Stimulated activated CD8-positive, alpha-beta memory T cell treated with anti-CD3 and anti-CD28 coated beads, Interleukin-12 subunit alpha, Interleukin-12 subunit beta, amount 100 ng/mL, for 1 hour (primary cell): Measurements from ENCODE around the gene XDH.

Source experiments
- DNase-seq: peaks from one replicate; pipeline ENCODE4 v3.0.0-alpha.2; 2020; ENCODE audit warnings: low read depth

XDH gene

DNA sequence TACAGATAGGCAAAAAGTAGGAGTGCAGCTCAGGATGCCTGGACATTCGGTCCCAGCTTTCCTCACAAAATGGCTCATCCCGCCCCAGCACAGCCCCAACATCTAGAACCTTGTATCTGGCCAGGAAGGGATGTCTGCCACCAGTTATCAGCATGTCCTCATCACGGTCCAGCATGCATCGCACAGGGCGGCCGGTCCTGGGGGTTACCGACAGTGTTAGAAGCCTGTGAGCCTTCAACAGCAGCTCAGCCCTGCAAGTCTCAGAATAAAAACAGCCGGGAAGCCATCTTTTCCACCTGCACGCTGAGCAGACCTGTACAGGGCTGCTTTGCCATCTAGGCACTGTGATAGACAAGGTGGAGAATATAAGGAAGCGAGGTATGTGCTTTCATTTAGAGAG lies 49.2 kb downstream of the XDH start:
- DNase-seq: no peak

- DNase-seq: no peak
Observed at GRCh38 chr2:31363956-31364750, 50.4 kb downstream of the XDH start.

- DNase-seq: no peak
Observed at GRCh38 chr2:31362581-31362980, 52.0 kb downstream of the XDH start.

GRCh38 chr2:31359229-31359628 lies 55.3 kb downstream of the XDH start:
- no peak for DNase-seq

GRCh38 chr2:31354837-31355236 lies 59.7 kb downstream of the XDH start:
- no peak for DNase-seq

GRCh38 chr2:31353179-31353578 lies 61.4 kb downstream of the XDH start:
- no peak for DNase-seq

- no peak for DNase-seq
Observed at GRCh38 chr2:31349684-31350083, 64.9 kb downstream of the XDH start.

GRCh38 chr2:31349160-31349559 lies 65.4 kb downstream of the XDH start:
- DNase-seq: no peak

DNA sequence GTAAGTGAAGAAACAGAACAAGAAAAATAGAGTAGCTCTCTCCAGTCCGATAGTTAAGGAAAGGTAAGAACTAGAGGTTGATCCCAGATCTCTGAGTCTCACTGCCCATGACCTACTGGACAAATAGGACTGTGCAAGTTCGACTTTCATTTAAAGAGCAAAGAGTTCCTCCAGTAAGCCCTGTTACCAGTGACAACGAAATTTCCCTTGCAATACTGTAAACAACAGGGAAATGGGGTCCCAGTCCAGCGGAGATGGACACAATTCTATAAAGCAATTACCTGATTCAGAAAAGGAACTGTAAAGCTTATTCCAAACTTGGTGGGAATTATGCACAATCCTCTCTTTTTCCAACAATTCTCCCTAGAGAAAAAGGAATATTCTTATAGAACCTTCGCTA lies 65.9 kb downstream of the XDH start:
- DNase-seq: no peak

- DNase-seq: no peak
Observed at GRCh38 chr2:31347750-31348149, 66.8 kb downstream of the XDH start.

GRCh38 chr2:31347319-31347718 lies 67.2 kb downstream of the XDH start:
- no peak for DNase-seq

- no peak for DNase-seq
Observed at GRCh38 chr2:31344447-31344846, 70.1 kb downstream of the XDH start.

DNA sequence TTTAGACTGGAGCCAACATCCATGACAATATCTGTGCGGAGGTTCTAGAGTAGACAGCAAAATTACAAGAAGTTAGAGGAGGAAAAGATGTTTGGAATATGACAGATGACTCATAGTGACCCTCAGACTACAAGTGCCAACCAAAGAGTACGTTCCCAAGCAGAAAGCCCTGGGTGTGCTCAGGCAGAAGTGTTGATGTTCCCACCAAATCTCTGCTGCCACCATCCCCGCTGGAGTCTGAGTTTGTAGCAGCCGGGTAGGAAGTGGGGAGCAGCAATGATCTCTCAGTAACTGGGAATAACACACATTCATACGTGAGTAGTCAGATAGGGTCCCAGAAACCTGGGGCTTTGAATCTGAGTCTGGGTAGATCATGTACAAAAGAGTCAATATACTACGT lies 73.2 kb downstream of the XDH start:
- DNase-seq: no peak

DNA sequence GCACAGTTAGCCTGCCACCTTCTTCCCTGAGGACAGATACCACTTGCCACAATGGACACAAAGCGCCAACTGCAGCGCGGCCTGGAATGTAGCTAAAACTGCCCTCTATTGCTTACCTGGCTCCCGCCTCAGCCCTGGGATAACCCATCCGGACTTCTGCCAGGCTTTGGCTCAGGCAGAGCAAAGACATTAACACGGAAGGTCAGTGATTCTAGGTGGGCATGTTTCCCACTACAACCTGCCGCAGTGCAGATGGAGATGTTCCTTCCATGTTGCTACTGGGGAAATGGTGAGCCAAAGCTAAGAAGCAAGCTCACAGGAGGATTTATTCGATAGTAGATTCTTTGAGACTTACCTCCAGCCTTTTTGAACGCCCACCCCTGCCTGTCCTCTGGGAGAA lies 74.8 kb downstream of the XDH start:
- DNase-seq: no peak

- DNase-seq: no peak
Observed at GRCh38 chr2:31337860-31338259, 76.7 kb downstream of the XDH start.

- no peak for DNase-seq
Observed at GRCh38 chr2:31337197-31337596, 77.3 kb downstream of the XDH start.

DNA sequence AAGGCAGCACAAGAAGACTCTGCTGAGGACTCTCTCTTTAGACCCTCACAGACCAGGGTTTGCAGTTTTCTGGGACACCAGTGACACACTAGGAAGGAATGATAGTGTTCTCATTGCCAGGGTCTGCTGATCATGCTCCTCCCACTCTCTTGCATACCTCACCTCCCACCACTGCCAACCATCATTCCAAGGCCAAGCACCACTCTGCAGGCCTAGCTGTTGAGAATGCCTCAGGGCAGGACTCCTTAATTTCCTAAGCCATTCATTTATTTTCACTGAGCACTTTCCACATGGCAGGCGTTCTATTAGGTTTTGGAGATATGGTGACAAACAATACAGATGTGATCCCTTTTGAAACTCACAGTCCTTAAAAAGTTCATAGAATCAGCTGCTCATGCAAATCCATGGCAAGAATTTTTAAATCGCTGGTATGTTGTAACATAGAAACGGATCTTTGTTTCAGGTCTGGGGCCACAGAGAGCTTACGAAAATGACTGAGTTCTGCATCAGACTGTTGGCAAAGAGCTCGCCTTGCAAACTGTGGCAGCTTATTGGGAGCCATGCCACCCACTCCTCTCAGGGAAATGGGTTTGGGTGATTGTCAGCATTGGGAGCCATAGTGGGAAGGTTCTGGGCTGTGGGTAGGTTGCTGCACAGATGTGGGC lies 78.5 kb downstream of the XDH start:
- no peak for DNase-seq

GRCh38 chr2:31334311-31335026 lies 80.1 kb downstream of the XDH start:
- DNase-seq: no peak

DNA sequence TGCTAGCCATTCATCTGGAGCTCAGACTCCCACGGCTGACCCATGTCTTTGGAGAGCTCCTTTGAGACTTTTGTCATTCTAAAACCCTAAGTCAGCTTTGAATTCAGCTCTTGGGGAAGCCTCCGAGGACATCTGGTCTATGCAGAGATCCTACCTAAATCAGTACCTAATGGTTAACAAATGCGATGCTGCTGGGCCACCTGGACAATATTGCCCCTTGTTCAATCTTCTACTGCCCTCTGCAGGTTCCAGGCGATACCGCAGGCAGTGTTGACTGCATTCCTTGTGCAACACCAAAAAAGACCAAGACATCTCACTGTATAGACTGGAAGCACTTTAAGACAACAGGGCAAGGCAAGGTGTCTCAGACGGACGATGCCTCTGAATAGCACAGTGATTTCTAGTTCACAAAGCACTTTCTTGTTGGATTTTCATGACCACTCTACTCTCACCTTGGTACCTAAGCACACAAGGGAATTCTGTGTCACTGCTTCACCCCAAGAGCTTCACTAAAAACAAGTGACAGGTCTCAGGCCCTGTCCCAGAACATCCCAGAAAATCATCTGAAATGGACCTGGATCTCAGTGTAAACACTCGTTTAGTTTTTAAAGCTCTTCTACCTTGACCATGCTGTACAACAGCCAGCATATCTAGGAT lies 80.9 kb downstream of the XDH start:
- DNase-seq: peak; percentile 51

DNA sequence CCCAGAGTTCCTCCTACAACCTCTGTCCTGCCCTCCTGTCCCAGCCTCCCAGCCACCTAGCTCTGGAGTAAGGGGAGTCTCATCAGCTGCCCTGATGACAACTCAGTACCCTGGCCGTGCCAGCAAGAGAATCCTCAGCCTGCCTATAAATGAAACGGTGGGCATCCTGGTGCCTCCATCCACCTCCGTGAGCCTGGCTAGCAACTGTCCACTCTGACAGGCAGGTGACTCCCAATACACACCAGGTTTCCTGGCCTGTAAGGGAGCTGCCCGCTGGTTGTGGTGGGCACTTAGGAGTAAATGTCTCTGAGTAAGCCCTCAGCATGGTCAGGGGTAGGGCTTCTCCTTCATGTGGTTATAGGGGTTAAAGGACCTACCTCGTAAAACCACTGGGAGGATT lies 81.5 kb downstream of the XDH start:
- no peak for DNase-seq

- DNase-seq: no peak
Observed at GRCh38 chr2:31332521-31332920, 82.0 kb downstream of the XDH start.

- DNase-seq: no peak
Observed at GRCh38 chr2:31331156-31331555, 83.4 kb downstream of the XDH start.
